ENCODE results near the gene SEMA6A.
A peak's percentile ranks its signal among the peaks of the same experiment; 100 is the strongest.

The SEMA6A gene

GRCh38 chr5:116542619-116543018, 32.0 kb downstream of the SEMA6A start:
- Histone ChIP-seq H2BK15ac (ENCODE audit: low read depth, poor library complexity, severe bottlenecking) (no peak overlapping the region), H2BK120ac (ENCODE audit: low read depth, low read length) (no peak overlapping the region), H3K18ac (ENCODE audit: low read depth in 1 of 2, low read length in 2 of 2) (no peak overlapping the region), H3K27me3 (ENCODE audit: control insufficient read depth in 1 of 2, insufficient read depth in 1 of 2, low read length in 2 of 2) (no peaks in the 10 kb centered on the region), H3K9me3 (ENCODE audit: control insufficient read depth, low read length) (peaks cover 22% of the 10 kb centered on the region), H3K9ac (ENCODE audit: low read length) (no peak overlapping the region), H3K36me3 (ENCODE audit: control insufficient read depth in 1 of 2, insufficient read depth in 2 of 2, low read depth in 1 of 2, low read length in 2 of 2) (no peaks in the 10 kb centered on the region), H3K79me1 (replicated peaks; ENCODE audit: low read length, poor library complexity, severe bottlenecking) (peaks cover 15% of the 10 kb centered on the region), H2AFZ (ENCODE audit: low read depth, low read length) (no peak overlapping the region), H3K27ac (ENCODE audit: low read length, poor library complexity, severe bottlenecking) (no peak overlapping the region), H3K14ac (ENCODE audit: low read length in 2 of 2) (no peak overlapping the region), H3K4me3 (ENCODE audit: insufficient read depth in 1 of 2, low read depth in 1 of 2, low read length in 2 of 2) (no peak overlapping the region), H3K4me2 (ENCODE audit: low read length, poor library complexity, severe bottlenecking) (no peak overlapping the region), H3K4ac (ENCODE audit: low read depth in 1 of 2, low read length in 2 of 2) (no peak overlapping the region), H2BK5ac (ENCODE audit: low read depth, low read length, poor library complexity, severe bottlenecking) (no peak overlapping the region), H3K23ac (ENCODE audit: low read length in 2 of 2) (no peak overlapping the region), H4K8ac (ENCODE audit: low read length) (no peak overlapping the region), H3K4me1 (ENCODE audit: control insufficient read depth, insufficient read depth, low read depth, low read length) (peaks cover 5% of the 10 kb centered on the region), H4K91ac (ENCODE audit: low read length) (no peak overlapping the region), H2BK12ac (ENCODE audit: low read length in 2 of 2) (no peak overlapping the region), H2AK5ac (ENCODE audit: low read length, severe bottlenecking) (peak overlapping the region; percentile 35)
- DNase-seq: no peak
- WGBS: 85% methylated on average over 3 of the region's 3 CpGs

- H3K27ac ChIP-seq (ENCODE audit: low read length, poor library complexity, severe bottlenecking): no peak overlapping the region
- no peak overlapping the region for H4K8ac ChIP-seq (ENCODE audit: low read length)
- DNase-seq: no peak
- no peak overlapping the region for H3K18ac ChIP-seq (ENCODE audit: low read depth in 1 of 2, low read length in 2 of 2)
- peaks cover 8% of the 10 kb centered on the region for H3K4me1 ChIP-seq (ENCODE audit: control insufficient read depth, insufficient read depth, low read depth, low read length)
- no peaks in the 10 kb centered on the region for H3K9me3 ChIP-seq (ENCODE audit: control insufficient read depth, low read length)
- peaks cover 13% of the 10 kb centered on the region for H3K79me1 ChIP-seq (replicated peaks; ENCODE audit: low read length, poor library complexity, severe bottlenecking)
- no peak overlapping the region for H3K4me3 ChIP-seq (ENCODE audit: insufficient read depth in 1 of 2, low read depth in 1 of 2, low read length in 2 of 2)
- no peak overlapping the region for H3K9ac ChIP-seq (ENCODE audit: low read length)
- H2BK120ac ChIP-seq (ENCODE audit: low read depth, low read length): no peak overlapping the region
- H2BK5ac ChIP-seq (ENCODE audit: low read depth, low read length, poor library complexity, severe bottlenecking): no peak overlapping the region
- no peak overlapping the region for H2BK15ac ChIP-seq (ENCODE audit: low read depth, poor library complexity, severe bottlenecking)
- no peak overlapping the region for H4K91ac ChIP-seq (ENCODE audit: low read length)
- no peaks in the 10 kb centered on the region for H3K27me3 ChIP-seq (ENCODE audit: control insufficient read depth in 1 of 2, insufficient read depth in 1 of 2, low read length in 2 of 2)
- H3K4me2 ChIP-seq (ENCODE audit: low read length, poor library complexity, severe bottlenecking): no peak overlapping the region
- H3K14ac ChIP-seq (ENCODE audit: low read length in 2 of 2): no peak overlapping the region
- no peaks in the 10 kb centered on the region for H3K36me3 ChIP-seq (ENCODE audit: control insufficient read depth in 1 of 2, insufficient read depth in 2 of 2, low read depth in 1 of 2, low read length in 2 of 2)
- 94% methylated on average over 2 of the region's 3 CpGs for WGBS
- no peak overlapping the region for H2AK5ac ChIP-seq (ENCODE audit: low read length, severe bottlenecking)
- H3K23ac ChIP-seq (ENCODE audit: low read length in 2 of 2): no peak overlapping the region
- H2BK12ac ChIP-seq (ENCODE audit: low read length in 2 of 2): no peak overlapping the region
- no peak overlapping the region for H2AFZ ChIP-seq (ENCODE audit: low read depth, low read length)
- H3K4ac ChIP-seq (ENCODE audit: low read depth in 1 of 2, low read length in 2 of 2): no peak overlapping the region
Observed at GRCh38 chr5:116539222-116539621, 35.4 kb downstream of the SEMA6A start.

DNA sequence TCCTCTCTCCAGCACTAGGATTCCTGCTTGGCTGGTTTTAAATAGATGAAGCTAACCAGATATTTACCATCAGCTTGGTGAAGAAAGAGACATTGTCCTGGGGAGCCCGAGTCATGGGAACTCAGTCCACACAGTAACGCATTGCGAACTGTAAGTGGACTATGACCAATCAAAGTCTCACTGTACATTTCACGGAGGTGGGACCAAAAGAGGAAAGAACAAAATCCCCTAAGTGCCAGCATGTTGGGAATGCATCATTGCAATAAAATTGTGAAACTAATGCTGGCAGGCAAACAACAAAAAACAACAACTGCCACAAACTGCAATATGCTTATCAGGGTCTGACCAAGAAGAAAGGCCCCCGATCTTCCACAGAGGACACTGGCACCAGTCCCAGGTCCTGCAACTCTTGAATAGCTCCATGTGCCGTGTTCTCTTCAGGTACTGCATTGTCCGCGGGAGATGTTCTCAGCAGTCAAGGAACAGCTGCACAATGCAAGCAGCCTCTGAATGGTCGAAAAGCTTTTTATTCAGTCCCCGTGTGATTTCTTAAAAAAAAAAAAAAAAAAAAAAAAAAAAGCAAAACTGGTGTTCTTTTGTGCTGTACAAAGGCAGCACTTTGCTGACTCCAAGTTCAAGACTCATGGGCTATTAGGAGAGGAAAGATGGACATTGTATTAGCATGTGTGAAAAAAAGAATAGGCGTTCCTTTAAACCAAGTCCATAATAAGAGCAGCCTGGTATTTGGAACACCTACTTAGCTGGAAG, 38.1 kb downstream of the SEMA6A start:
- Histone ChIP-seq H3K4me1 (ENCODE audit: control insufficient read depth, insufficient read depth, low read depth, low read length) (peaks cover 11% of the 10 kb centered on the region), H3K4ac (ENCODE audit: low read depth in 1 of 2, low read length in 2 of 2) (no peak overlapping the region), H2AK5ac (ENCODE audit: low read length, severe bottlenecking) (no peak overlapping the region), H3K4me3 (ENCODE audit: insufficient read depth in 1 of 2, low read depth in 1 of 2, low read length in 2 of 2) (no peak overlapping the region), H2BK15ac (ENCODE audit: low read depth, poor library complexity, severe bottlenecking) (no peak overlapping the region), H2BK12ac (ENCODE audit: low read length in 2 of 2) (no peak overlapping the region), H3K4me2 (ENCODE audit: low read length, poor library complexity, severe bottlenecking) (no peak overlapping the region), H4K91ac (ENCODE audit: low read length) (no peak overlapping the region), H2BK5ac (ENCODE audit: low read depth, low read length, poor library complexity, severe bottlenecking) (no peak overlapping the region), H4K8ac (ENCODE audit: low read length) (no peak overlapping the region), H2BK120ac (ENCODE audit: low read depth, low read length) (no peak overlapping the region), H3K27ac (ENCODE audit: low read length, poor library complexity, severe bottlenecking) (no peak overlapping the region), H3K79me1 (replicated peaks; ENCODE audit: low read length, poor library complexity, severe bottlenecking) (peaks cover 12% of the 10 kb centered on the region), H3K36me3 (ENCODE audit: control insufficient read depth in 1 of 2, insufficient read depth in 2 of 2, low read depth in 1 of 2, low read length in 2 of 2) (no peaks in the 10 kb centered on the region), H3K14ac (ENCODE audit: low read length in 2 of 2) (no peak overlapping the region), H2AFZ (ENCODE audit: low read depth, low read length) (no peak overlapping the region), H3K23ac (ENCODE audit: low read length in 2 of 2) (no peak overlapping the region), H3K27me3 (ENCODE audit: control insufficient read depth in 1 of 2, insufficient read depth in 1 of 2, low read length in 2 of 2) (no peaks in the 10 kb centered on the region), H3K9ac (ENCODE audit: low read length) (no peak overlapping the region), H3K9me3 (ENCODE audit: control insufficient read depth, low read length) (no peaks in the 10 kb centered on the region), H3K18ac (ENCODE audit: low read depth in 1 of 2, low read length in 2 of 2) (no peak overlapping the region)
- WGBS: 97% methylated on average over 11 of the region's 11 CpGs
- DNase-seq: no peak

DNA sequence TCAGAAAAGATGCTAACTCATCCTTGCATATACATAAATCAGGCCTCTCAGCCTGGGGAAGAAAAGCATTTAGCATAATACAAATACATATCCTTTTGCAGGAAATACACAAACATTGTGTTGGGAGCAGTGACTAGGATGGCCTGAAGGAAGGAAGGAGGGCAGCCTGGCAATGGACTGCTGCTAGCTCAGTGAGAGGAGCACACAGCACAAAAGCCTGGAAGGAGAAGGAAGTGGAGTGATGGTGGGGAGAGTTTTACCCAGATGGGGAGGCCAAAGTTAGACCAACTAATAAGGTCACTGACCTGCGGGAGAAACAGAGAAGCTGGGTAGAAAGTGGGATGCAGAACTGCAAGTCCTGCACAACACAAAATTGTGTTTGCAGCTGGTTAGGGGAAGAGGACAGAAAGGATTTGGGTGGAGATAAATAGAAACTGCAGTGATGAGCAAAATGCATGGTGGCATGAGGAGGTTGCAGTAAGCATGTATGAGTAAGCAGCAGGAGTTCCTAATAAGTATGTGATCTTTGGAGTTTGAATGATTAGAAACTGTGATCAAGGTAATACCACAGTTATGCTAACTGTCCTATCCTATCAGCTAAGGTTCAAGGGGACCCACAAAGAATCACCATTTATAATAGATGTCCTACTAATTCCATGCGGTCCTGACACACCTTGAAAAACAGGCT, 39.5 kb downstream of the SEMA6A start:
- H3K23ac ChIP-seq (ENCODE audit: low read length in 2 of 2): no peak overlapping the region
- H3K4me3 ChIP-seq (ENCODE audit: insufficient read depth in 1 of 2, low read depth in 1 of 2, low read length in 2 of 2): no peak overlapping the region
- H3K4ac ChIP-seq (ENCODE audit: low read depth in 1 of 2, low read length in 2 of 2): no peak overlapping the region
- H3K4me2 ChIP-seq (ENCODE audit: low read length, poor library complexity, severe bottlenecking): no peak overlapping the region
- no peak overlapping the region for H2BK12ac ChIP-seq (ENCODE audit: low read length in 2 of 2)
- peaks cover 9% of the 10 kb centered on the region for H3K79me1 ChIP-seq (replicated peaks; ENCODE audit: low read length, poor library complexity, severe bottlenecking)
- no peak for DNase-seq
- H4K8ac ChIP-seq (ENCODE audit: low read length): no peak overlapping the region
- WGBS: 88% methylated on average over 1 of the region's 2 CpGs
- no peaks in the 10 kb centered on the region for H3K27me3 ChIP-seq (ENCODE audit: control insufficient read depth in 1 of 2, insufficient read depth in 1 of 2, low read length in 2 of 2)
- no peak overlapping the region for H3K14ac ChIP-seq (ENCODE audit: low read length in 2 of 2)
- no peaks in the 10 kb centered on the region for H3K9me3 ChIP-seq (ENCODE audit: control insufficient read depth, low read length)
- H3K4me1 ChIP-seq (ENCODE audit: control insufficient read depth, insufficient read depth, low read depth, low read length): peaks cover 11% of the 10 kb centered on the region
- H2BK120ac ChIP-seq (ENCODE audit: low read depth, low read length): no peak overlapping the region
- H2AFZ ChIP-seq (ENCODE audit: low read depth, low read length): no peak overlapping the region
- H3K27ac ChIP-seq (ENCODE audit: low read length, poor library complexity, severe bottlenecking): no peak overlapping the region
- no peak overlapping the region for H3K18ac ChIP-seq (ENCODE audit: low read depth in 1 of 2, low read length in 2 of 2)
- H2BK5ac ChIP-seq (ENCODE audit: low read depth, low read length, poor library complexity, severe bottlenecking): no peak overlapping the region
- H2BK15ac ChIP-seq (ENCODE audit: low read depth, poor library complexity, severe bottlenecking): no peak overlapping the region
- H4K91ac ChIP-seq (ENCODE audit: low read length): no peak overlapping the region
- H2AK5ac ChIP-seq (ENCODE audit: low read length, severe bottlenecking): no peak overlapping the region
- H3K9ac ChIP-seq (ENCODE audit: low read length): no peak overlapping the region
- no peaks in the 10 kb centered on the region for H3K36me3 ChIP-seq (ENCODE audit: control insufficient read depth in 1 of 2, insufficient read depth in 2 of 2, low read depth in 1 of 2, low read length in 2 of 2)
